Endothelial cell of umbilical vein (primary cell): ENCODE data around the gene SYNDIG1. TPM values are rescaled to one million over a fixed set of nuclear protein-coding genes. Genes with fewer than 3 reads are reported as not detected.

ENCODE experiments used
- BruUV-seq: library from RNA; stranded (reverse); fragments of 400-500 nt; replicated peaks from 2 replicates; lab custom pipeline; 2021; lab: Mats Ljungman, UMichigan
- CTCF ChIA-PET: fragments of 300-600, 350-600 bp; sonication (Branson Sonifier 250); formaldehyde crosslinking; loops from one replicate; lab custom pipeline; 2021; ENCODE audit warnings: antibody characterized with exemption, inconsistent platforms; lab: Charles Lee
- POLR2A ChIA-PET: fragments of 300-600, 350-600 bp; sonication (Branson Sonifier 250); formaldehyde crosslinking; loops from one replicate; lab custom pipeline; 2021; ENCODE audit warnings: antibody characterized with exemption, inconsistent platforms; lab: Charles Lee
- DNase-seq: peaks from one replicate; pipeline ENCODE4 v3.0.0-alpha.2; 2011; ENCODE audit warnings: low read depth, low spot score
- FAIRE-seq: peaks from 2 replicates; lab custom pipeline; 2011; peaks lifted over from hg19 to GRCh38; lab: Jason Lieb, UNC
- H2AFZ ChIP-seq: 2 replicates; pipeline ENCODE4 v1.6.0; 2012; ENCODE audit warnings: low read depth, low read length, control low read depth, inconsistent platforms
- H3K27ac ChIP-seq: 2 replicates; pipeline ENCODE4 v1.5.1; 2011; ENCODE audit warnings: low read depth, mild to moderate bottlenecking, control low read depth, low read length, moderate library complexity; ENCODE audit not compliant: insufficient read depth
- H3K27me3 ChIP-seq, 2 experiments: 2 replicates each; pipeline versions ENCODE4 v1.6.0 to v1.6.1; 2011; ENCODE audit warnings: low read length in 2 of 2, mixed read lengths in 1 of 2; ENCODE audit not compliant: control insufficient read depth in 2 of 2, insufficient read depth in 2 of 2
- H3K36me3 ChIP-seq, 2 experiments: 2 replicates in 1 of 2; 3 replicates in 1 of 2; pipeline ENCODE4 v1.5.1; 2011; ENCODE audit warnings: low read length in 2 of 2, mild to moderate bottlenecking in 1 of 2, moderate library complexity in 1 of 2; ENCODE audit not compliant: control insufficient read depth in 2 of 2, insufficient read depth in 2 of 2; ENCODE audit errors: extremely low read depth in 1 of 2
- H3K4me1 ChIP-seq: 3 replicates; pipeline ENCODE4 v1.5.1; 2011; ENCODE audit warnings: mild to moderate bottlenecking, low read length; ENCODE audit not compliant: control insufficient read depth, insufficient read depth; ENCODE audit errors: extremely low read depth
- H3K4me2 ChIP-seq: 2 replicates; pipeline ENCODE4 v1.6.1; 2011; ENCODE audit warnings: low read length, control low read depth, mixed read lengths; ENCODE audit not compliant: insufficient read depth
- H3K4me3 ChIP-seq, 3 experiments: fragments of 200-600 bp in 1 of 3; sonication (generic), shearing (Covaris generic) in 1 of 3; replicated peaks in 1 of 3; 2 replicates each; pipeline ENCODE4 v1.5.1; 2011 to 2016; ENCODE audit warnings: control low read depth in 3 of 3, low read length in 3 of 3, mild to moderate bottlenecking in 2 of 3, inconsistent platforms in 1 of 3, low read depth in 1 of 3, moderate library complexity in 1 of 3; ENCODE audit not compliant: insufficient read depth in 1 of 3
- H3K79me2 ChIP-seq: 2 replicates; pipeline ENCODE4 v1.6.0; 2012; ENCODE audit warnings: low read length, inconsistent platforms; ENCODE audit not compliant: control insufficient read depth, insufficient read depth
- H3K9ac ChIP-seq: replicated peaks from 2 replicates; pipeline ENCODE3; 2011; ENCODE audit warnings: low read length, control low read depth; ENCODE audit not compliant: insufficient read depth; ENCODE audit errors: extremely low read depth
- H3K9me1 ChIP-seq: replicated peaks from 3 replicates; pipeline ENCODE4 v1.6.0; 2011; ENCODE audit warnings: mild to moderate bottlenecking, low read length; ENCODE audit not compliant: control insufficient read depth, insufficient read depth; ENCODE audit errors: extremely low read depth
- H3K9me3 ChIP-seq: replicated peaks from 2 replicates; pipeline ENCODE4 v1.5.1; 2012; ENCODE audit warnings: low read length, inconsistent platforms; ENCODE audit not compliant: control insufficient read depth, insufficient read depth
- H4K20me1 ChIP-seq: replicated peaks from 2 replicates; pipeline ENCODE3; 2011; ENCODE audit warnings: mild to moderate bottlenecking, low read length; ENCODE audit not compliant: control insufficient read depth, insufficient read depth; ENCODE audit errors: extremely low read depth
- EZH2 ChIP-seq: IDR thresholded peaks from 2 replicates; pipeline ENCODE4 v1.6.1; 2012; ENCODE audit warnings: borderline replicate concordance, low read depth, mild to moderate bottlenecking, moderate library complexity, low read length, inconsistent platforms; ENCODE audit not compliant: severe bottlenecking
- FOS ChIP-seq: IDR thresholded peaks from 2 replicates; pipeline ENCODE4 v1.6.1; 2011; ENCODE audit warnings: mild to moderate bottlenecking, low read length, moderate library complexity, borderline replicate concordance; ENCODE audit not compliant: insufficient read depth
- GATA2 ChIP-seq: IDR thresholded peaks from 2 replicates; pipeline ENCODE4 v1.7.0; 2011; ENCODE audit warnings: low read depth, mild to moderate bottlenecking, moderate library complexity, mixed read lengths, low read length; ENCODE audit not compliant: insufficient read length, insufficient read depth
- JUN ChIP-seq: IDR thresholded peaks from 2 replicates; pipeline ENCODE4 v1.6.1; 2011; ENCODE audit warnings: borderline replicate concordance, low read depth; ENCODE audit not compliant: insufficient read length, insufficient read depth
- MYC ChIP-seq: IDR thresholded peaks from one replicate; pipeline ENCODE4 v1.6.1; 2011; ENCODE audit warnings: mild to moderate bottlenecking, low read depth, low read length
- POLR2A ChIP-seq: IDR thresholded peaks from 2 replicates; pipeline ENCODE4 v1.6.1; 2012; ENCODE audit warnings: low read depth, mild to moderate bottlenecking, control low read depth, low read length
- POLR2AphosphoS5 ChIP-seq: IDR thresholded peaks from 2 replicates; pipeline ENCODE4 v1.6.1; 2012; ENCODE audit warnings: low read depth, mild to moderate bottlenecking, control low read depth, low read length, moderate library complexity; ENCODE audit not compliant: insufficient read depth
- dilution Hi-C: fragments of 300-500 bp; cut with MboI; formaldehyde crosslinking; loops from one replicate; pipeline ENCODE4 v1.15.0; 2019; ENCODE audit warnings: low sequenced_read_pairs; ENCODE audit not compliant: extremely low pct_ligation_motif_present
- intact Hi-C: fragments of 100-400 bp; cut with micrococcal nuclease; formaldehyde crosslinking; loops from one replicate; pipeline ENCODE4 v1.10.0; 2022
- polyA plus RNA-seq, 4 experiments: library from polyadenylated mRNA; depleted of rRNA in 3 of 4; stranded (reverse) in 3 of 4; unstranded in 1 of 4; fragments of >200 nt; gene quantifications; 2 replicates each; pipeline versions ENCODE4 v1.2.1 to v1.2.3, GENCODE V29; 2011 to 2012; ENCODE audit warnings: missing spikeins in 1 of 4
- total RNA-seq: library from RNA; stranded (reverse); gene quantifications from 2 replicates; pipeline ENCODE4 v1.2.3, GENCODE V29; 2021
- TF ChIP-seq, protein P1 (sequence below), 2 donors: IDR thresholded peaks; 1 replicate in 1 of 2; 2 replicates in 1 of 2; pipeline ENCODE4 v1.5.1; 2011; ENCODE audit warnings: low read length in 2 of 2, mild to moderate bottlenecking in 2 of 2, moderate library complexity in 2 of 2, control low read depth in 1 of 2, inconsistent platforms in 1 of 2, low read depth in 1 of 2; ENCODE audit not compliant: insufficient read depth in 1 of 2; ENCODE audit errors: extremely low read depth in 1 of 2
- TF ChIP-seq, protein P2 (sequence below): IDR thresholded peaks from 2 replicates; pipeline ENCODE4 v1.6.1; 2011; ENCODE audit not compliant: insufficient read depth, insufficient read length

SYNDIG1 gene
- total and polyA plus RNA-seq, 2 donors (not counting 3 experiments of a cell fraction or from before 2014, with no cell fraction given), result not detected

GRCh38 chr20:24533449-24533848, 64.0 kb downstream of the SYNDIG1 start:
- ChIA-PET CTCF (no interaction called here), POLR2A (no interaction called here)
- Histone ChIP-seq H3K36me3 (no peaks in the 10 kb centered on the region), H3K4me1 (no peaks in the 10 kb centered on the region), H3K79me2 (no peaks in the 10 kb centered on the region), H3K4me3 (no peak overlapping the region), H4K20me1 (no peaks in the 10 kb centered on the region), H3K9ac (no peak overlapping the region), H2AFZ (no peak overlapping the region), H3K9me3 (peaks cover 7% of the 10 kb centered on the region), H3K27me3 (no peaks in the 10 kb centered on the region), H3K4me2 (no peak overlapping the region), H3K27ac (no peak overlapping the region), H3K9me1 (no peaks in the 10 kb centered on the region)
- DNase-seq (no peak), FAIRE-seq (no peak)
- intact Hi-C loops (no loop called here), dilution Hi-C loops (no loop called here)
- TF ChIP-seq JUN (no peak), MYC (no peak), POLR2A (no peak), GATA2 (no peak), EZH2 (no peak), FOS (no peak), POLR2AphosphoS5 (no peak)
- TF ChIP-seq, protein P1, sequence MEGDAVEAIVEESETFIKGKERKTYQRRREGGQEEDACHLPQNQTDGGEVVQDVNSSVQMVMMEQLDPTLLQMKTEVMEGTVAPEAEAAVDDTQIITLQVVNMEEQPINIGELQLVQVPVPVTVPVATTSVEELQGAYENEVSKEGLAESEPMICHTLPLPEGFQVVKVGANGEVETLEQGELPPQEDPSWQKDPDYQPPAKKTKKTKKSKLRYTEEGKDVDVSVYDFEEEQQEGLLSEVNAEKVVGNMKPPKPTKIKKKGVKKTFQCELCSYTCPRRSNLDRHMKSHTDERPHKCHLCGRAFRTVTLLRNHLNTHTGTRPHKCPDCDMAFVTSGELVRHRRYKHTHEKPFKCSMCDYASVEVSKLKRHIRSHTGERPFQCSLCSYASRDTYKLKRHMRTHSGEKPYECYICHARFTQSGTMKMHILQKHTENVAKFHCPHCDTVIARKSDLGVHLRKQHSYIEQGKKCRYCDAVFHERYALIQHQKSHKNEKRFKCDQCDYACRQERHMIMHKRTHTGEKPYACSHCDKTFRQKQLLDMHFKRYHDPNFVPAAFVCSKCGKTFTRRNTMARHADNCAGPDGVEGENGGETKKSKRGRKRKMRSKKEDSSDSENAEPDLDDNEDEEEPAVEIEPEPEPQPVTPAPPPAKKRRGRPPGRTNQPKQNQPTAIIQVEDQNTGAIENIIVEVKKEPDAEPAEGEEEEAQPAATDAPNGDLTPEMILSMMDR (IDR thresholded peaks at IDR 0.05; ENCODE audit: extremely low read depth in 1 of 2, insufficient read depth in 1 of 2, low read depth in 1 of 2, low read length in 2 of 2), result no peak
- TF ChIP-seq, protein P2, sequence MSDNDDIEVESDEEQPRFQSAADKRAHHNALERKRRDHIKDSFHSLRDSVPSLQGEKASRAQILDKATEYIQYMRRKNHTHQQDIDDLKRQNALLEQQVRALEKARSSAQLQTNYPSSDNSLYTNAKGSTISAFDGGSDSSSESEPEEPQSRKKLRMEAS, result no peak
- BruUV-seq, result no TSS peak
